AG10803 (cell line): Measurements from ENCODE around the gene NUP188.
A peak's percentile ranks its signal among the peaks of the same experiment; 100 is the strongest.

Source experiments
- DNase-seq: peaks from one replicate; pipeline ENCODE4 v3.0.0; 2010; ENCODE audit warnings: low read depth
- H3K4me3 ChIP-seq: 2 replicates; pipeline ENCODE4 v1.5.1; 2011; ENCODE audit warnings: mild to moderate bottlenecking, low read length, control low read depth
- CTCF ChIP-seq: conservative IDR thresholded peaks from 2 replicates; pipeline ENCODE4 v1.5.1; 2011; ENCODE audit warnings: mild to moderate bottlenecking, low read length, control low read depth, inconsistent platforms

The NUP188 gene

GRCh38 chr9:129006328-129007034, 59.0 kb downstream of the NUP188 start:
- TF ChIP-seq CTCF: peak; percentile 96
- no peak overlapping the region for H3K4me3 ChIP-seq
- peak; percentile 73 for DNase-seq

- no peak for TF ChIP-seq CTCF
- no peak for DNase-seq
Observed at GRCh38 chr9:129007035-129007765, 59.7 kb downstream of the NUP188 start.

GRCh38 chr9:129007766-129008468, 60.4 kb downstream of the NUP188 start:
- DNase-seq: no peak
- no peak for TF ChIP-seq CTCF
- H3K4me3 ChIP-seq: no peak overlapping the region

More at GRCh38 chr9:129007035-129007765, 59.7 kb downstream of the NUP188 start:
- no peak overlapping the region for H3K4me3 ChIP-seq

GRCh38 chr9:129008469-129008965, 61.0 kb downstream of the NUP188 start:
- H3K4me3 ChIP-seq: no peak overlapping the region
- TF ChIP-seq CTCF: no peak
- no peak for DNase-seq

- no peak overlapping the region for H3K4me3 ChIP-seq
- no peak for TF ChIP-seq CTCF
- no peak for DNase-seq
Observed at GRCh38 chr9:129008986-129009583, 61.6 kb downstream of the NUP188 start.

- no peak for DNase-seq
- TF ChIP-seq CTCF: no peak
Observed at GRCh38 chr9:129009584-129010141, 62.2 kb downstream of the NUP188 start.

More at GRCh38 chr9:129009584-129010141, 62.2 kb downstream of the NUP188 start:
- H3K4me3 ChIP-seq: no peak overlapping the region
